Midbrain (tissue), 1 donor: ENCODE results near the gene MTHFR.
A peak's percentile ranks its signal among the peaks of the same experiment; 100 is the strongest.

Source experiments
- DNase-seq: peaks from one replicate; lab custom pipeline; 2025; lab: John Stamatoyannopoulos, UW

Gene MTHFR

DNA sequence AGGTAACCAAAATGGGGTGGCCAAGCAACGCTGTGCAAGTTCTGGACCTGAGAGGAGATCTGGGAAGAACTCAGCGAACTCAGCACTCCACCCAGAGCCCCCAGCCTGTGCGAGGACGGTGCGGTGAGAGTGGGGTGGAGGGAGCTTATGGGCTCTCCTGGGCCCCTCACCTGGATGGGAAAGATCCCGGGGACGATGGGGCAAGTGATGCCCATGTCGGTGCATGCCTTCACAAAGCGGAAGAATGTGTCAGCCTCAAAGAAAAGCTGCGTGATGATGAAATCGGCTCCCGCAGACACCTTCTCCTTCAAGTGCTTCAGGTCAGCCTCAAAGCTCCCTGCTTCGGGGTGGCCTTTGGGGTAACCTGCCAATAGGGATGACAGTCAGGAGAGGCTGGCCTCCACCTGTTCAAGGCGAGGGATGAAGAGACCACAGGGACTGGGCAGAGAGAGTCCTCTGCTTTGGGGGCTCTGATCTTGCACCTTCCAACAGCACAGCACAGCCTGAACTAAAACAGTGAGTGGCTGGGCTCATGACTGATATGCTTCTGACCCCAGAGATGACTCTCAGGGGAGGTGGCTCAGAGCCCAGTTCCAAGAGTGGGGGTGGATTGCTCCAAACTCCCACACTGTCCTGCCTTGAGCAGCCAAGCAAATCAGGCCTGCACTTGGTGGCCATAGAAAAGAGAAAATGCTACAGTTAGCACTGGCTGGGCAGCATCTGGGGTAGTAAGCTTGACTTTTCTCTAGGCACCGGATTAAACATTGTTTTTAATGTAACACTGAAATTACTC is 9.5 kb downstream of the MTHFR start:
- DNase-seq = no peak

DNA sequence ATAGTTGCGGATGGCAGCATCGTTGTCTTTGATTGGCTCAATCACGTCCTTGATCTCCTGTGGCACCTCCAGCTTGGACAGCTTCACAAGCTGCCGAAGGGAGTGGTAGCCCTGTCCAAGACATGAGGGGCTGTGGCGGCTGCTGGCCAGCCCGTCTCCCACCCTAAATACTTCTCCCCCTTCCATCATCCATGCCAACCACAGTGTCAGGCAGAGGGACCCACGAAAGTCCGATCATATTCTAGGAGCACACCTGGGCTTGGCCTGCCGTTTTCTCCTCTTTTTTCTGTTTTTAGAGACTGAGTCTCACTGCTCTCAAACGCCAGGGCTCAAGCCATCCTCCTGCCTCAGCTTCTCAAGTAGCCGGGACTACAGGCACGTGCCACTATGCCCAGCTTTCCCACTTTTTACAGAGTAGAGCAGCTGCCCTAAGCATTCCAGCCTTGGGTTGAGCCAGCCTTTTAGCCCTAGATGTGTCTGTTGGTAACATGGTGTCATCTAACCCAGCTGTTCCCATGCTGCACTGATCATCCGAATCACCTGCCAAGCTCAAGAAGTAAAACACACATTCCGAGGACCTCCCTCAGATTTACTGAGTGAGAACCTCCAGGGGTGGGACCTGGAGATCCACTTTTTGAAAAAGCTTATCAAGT is 10.4 kb downstream of the MTHFR start:
- no peak for DNase-seq

- no peak for DNase-seq
These were observed 11.1 kb downstream of the MTHFR start for GRCh38 chr1:11794446-11795237.

DNA sequence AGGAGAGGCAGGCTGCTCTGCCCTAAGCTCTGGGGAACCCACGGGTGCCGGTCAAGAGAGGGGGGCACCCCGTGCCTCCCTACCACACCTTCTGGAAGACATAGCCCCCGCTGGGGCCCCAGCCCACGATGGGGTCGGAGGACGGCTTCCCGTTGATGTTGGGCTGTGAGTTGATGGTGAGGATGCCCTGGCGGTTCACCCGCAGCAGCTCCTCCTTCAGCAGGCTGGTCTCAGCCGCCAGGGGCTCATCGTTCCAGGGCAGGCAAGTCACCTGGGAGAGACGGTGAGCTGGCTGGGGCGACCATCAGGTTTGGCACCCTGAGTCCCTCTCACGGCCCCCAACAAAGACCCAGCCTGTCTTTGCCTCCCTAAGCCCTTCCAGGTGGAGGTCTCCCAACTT is 11.9 kb downstream of the MTHFR start:
- DNase-seq = no peak

- no peak for DNase-seq
These were observed 13.7 kb downstream of the MTHFR start for GRCh38 chr1:11792106-11792505.

DNA sequence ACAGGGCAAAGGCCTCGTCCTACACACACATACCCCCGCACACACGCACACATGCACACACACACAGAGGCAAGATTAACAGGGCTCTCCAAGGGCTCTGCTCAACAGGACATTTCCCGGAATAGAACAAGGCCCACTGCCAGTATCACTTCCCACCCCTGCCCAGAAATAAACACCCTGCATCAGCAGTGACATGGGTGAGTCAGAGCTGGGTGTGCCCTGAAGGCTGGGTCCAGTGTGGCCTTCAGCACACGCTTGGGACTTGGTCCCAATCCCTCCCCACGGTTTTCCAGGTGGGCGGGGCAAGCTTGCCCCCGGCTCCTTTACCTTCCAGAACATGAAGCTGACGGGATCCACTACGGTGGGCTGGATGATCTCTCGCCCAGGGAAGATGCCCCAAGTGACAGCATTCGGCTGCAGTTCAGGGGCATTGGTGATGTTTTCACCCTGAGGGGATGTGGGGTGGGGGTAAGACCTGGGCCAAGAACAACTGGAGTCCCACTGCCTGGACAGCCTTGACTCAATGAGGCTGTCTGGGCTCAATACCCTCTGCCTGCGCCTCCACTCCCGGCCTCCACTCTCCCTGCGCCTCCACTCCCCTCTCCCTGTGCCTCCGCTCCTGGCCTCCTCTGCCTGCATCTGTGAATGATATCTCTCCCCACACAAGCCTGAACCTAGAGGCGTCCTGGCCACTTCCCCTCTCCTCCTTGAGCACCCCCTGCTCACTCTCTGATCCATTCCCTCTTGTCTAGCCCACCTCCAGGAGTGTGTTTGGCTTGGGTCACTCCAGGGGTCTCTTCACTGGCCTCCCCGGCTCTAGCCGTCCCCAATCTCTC is 14.7 kb downstream of the MTHFR start:
- peak; percentile 50 for DNase-seq

- no peak for DNase-seq
These were observed 15.5 kb downstream of the MTHFR start for GRCh38 chr1:11790101-11790879.

- DNase-seq = no peak
These were observed 16.4 kb downstream of the MTHFR start for GRCh38 chr1:11789126-11790067.

DNA sequence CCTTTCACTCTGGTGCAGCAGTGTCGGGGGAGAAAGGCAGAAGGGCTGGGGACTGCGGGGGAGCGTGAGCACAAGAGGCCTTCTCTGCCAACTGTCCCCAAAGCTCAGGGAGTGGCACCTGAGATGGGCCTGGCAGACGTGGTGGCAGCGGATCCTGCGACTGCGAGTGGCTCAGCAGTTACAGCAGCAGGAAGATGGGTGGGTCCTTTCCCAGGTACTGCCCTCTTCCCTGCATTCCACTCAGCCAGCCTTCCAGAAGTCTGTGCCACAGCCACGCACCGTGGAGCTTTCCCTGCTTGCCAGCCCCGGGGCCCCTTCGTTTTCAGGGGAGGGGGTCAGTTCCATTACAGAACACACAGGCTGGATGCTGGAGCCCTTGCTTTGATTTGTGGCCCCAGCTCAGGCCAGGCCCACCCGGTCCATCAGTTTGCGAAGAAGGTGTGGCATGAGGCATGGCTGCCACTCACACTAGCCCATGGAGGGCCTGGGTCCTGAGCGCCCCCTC is 17.2 kb downstream of the MTHFR start:
- DNase-seq = no peak

GRCh38 chr1:11787804-11788436 is 17.8 kb downstream of the MTHFR start:
- no peak for DNase-seq

DNA sequence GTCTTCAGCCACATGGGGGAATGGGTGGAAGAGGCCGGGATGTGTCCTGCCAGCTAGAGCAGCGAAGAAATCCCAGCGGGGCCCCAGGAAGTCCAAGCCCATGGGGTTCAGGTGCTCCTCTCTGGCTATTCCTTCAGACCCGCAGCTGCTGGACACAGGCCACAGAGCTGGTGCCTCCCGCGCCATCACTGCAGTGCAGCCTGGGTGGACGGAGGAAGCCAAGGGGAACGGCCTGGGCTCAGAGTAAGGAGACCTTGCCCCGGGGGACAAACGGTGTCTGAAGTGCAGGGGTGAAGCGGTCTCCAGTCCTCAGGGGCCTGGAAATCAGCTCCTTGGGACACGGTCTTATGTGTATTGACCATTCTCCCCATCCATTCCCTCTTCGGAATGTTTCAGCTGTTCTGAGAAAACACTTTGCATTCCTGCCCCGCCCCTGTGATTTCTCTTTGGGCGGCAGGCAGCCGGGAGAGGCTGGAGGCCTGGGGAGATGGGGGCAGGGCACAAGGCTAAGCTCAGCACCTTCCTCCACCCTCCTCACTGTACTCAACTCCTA is 18.4 kb downstream of the MTHFR start:
- DNase-seq = peak; percentile 23

DNA sequence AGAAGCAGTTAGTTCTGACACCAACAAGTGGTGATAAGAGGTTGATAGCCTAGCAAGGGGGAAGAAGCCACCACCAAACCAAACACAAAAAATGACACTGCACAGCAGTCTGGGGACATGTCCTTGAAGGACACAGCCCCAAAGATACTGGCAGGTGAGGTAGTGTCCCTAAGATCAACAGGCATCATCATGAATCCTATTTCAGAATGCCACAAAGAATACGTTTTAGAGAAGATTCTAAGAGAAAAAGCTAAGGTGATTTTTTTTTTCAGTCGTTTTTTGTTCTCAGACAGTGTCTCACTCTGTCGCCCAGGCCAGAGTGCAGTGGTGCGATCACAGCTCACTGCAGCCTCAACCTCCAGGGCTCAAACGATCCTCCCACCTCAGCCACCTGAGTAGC is 19.6 kb downstream of the MTHFR start:
- no peak for DNase-seq

GRCh38 chr1:11784993-11785769 is 20.6 kb downstream of the MTHFR start:
- DNase-seq = peak; percentile 26

- DNase-seq = no peak
These were observed 21.3 kb downstream of the MTHFR start for GRCh38 chr1:11784256-11784992.

GRCh38 chr1:11783556-11783955 is 22.2 kb downstream of the MTHFR start:
- no peak for DNase-seq

DNA sequence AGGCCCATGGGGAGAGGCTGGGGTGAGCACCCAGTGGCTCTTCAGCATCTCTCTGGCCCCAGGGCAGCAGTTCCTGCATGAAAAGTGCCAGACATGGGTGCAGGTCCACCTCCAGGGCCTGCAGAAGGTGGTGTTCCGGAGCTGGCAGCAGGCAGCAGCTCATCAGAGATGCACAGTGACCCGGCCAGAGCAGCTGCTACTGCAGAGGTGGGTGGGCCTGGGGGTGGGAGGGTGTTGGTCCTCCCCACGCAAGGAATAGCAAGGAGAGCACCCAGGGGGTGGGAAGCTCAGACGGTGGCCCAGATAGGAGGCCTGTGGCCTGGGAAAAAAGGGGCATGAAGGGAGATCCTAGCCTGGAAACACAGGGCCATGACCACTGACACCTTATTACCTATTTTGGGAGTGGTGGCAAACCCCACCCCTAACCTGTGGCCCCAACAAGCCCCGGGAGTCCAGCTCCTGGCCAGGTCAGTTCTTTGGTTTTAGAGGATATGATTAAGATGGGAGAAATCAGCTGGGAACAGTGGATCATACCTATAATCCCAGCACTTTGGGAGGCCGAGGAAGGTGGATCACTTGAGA is 23.5 kb downstream of the MTHFR start:
- DNase-seq = no peak

DNA sequence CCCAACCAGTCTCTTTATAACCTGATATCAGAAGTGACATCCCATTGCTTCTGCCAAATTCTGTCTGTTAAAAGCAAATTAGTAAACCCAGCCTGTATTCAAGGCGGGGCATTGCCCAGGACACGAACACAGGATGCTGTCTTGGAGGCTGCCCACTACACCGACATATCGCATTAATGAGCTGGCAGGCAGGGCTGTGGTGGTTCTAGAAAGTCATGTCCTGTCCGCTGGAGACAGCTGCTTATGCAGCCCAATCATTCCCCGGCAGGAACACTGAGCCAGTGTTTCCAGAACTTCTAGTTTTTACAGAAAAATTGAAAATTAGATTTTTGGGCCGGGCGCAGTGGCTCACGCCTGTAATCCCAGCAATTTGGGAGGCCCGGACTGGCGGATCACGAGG is 24.5 kb downstream of the MTHFR start:
- DNase-seq = no peak
